ENCODE data around the gene ZBTB32.

ZBTB32 gene

GRCh38 chr19:35714601-35715354 is 10.4 kb downstream of the ZBTB32 start:
- peaks cover 9% of the 10 kb centered on the region for H3K4me1 ChIP-seq (ENCODE audit: control insufficient read depth, insufficient read depth, low read length, unreplicated experiment)
- H3K36me3 ChIP-seq (ENCODE audit: insufficient read depth, low read length): no peaks in the 10 kb centered on the region
- H3K4me3 ChIP-seq (ENCODE audit: low read depth, low read length): no peak overlapping the region
- H3K27ac ChIP-seq (ENCODE audit: low read depth, low read length): no peak overlapping the region
- H3K79me2 ChIP-seq (ENCODE audit: control insufficient read depth, insufficient read depth, low read length, unreplicated experiment): peaks cover 19% of the 10 kb centered on the region
- H2AFZ ChIP-seq (ENCODE audit: low read length, unreplicated experiment): no peak overlapping the region
- H3K27me3 ChIP-seq (ENCODE audit: insufficient read depth, low read length): no peaks in the 10 kb centered on the region

- Histone ChIP-seq H3K27me3 (ENCODE audit: insufficient read depth, low read length) (no peaks in the 10 kb centered on the region), H3K4me1 (ENCODE audit: control insufficient read depth, insufficient read depth, low read length, unreplicated experiment) (peaks cover 9% of the 10 kb centered on the region), H2AFZ (ENCODE audit: low read length, unreplicated experiment) (no peak overlapping the region), H3K79me2 (ENCODE audit: control insufficient read depth, insufficient read depth, low read length, unreplicated experiment) (peaks cover 24% of the 10 kb centered on the region), H3K4me3 (ENCODE audit: low read depth, low read length) (peak overlapping the region; percentile 82; the same call in 1 of the 2 replicates), H3K27ac (ENCODE audit: low read depth, low read length) (no peak overlapping the region), H3K36me3 (ENCODE audit: insufficient read depth, low read length) (no peaks in the 10 kb centered on the region)
These were observed 11.0 kb downstream of the ZBTB32 start for GRCh38 chr19:35715355-35715809.

GRCh38 chr19:35715981-35716800 is 11.8 kb downstream of the ZBTB32 start:
- H3K27ac ChIP-seq (ENCODE audit: low read depth, low read length): peak overlapping the region; percentile 25; the same call in 1 of the 2 replicates
- peaks cover 24% of the 10 kb centered on the region for H3K79me2 ChIP-seq (ENCODE audit: control insufficient read depth, insufficient read depth, low read length, unreplicated experiment)
- peaks cover 5% of the 10 kb centered on the region for H3K4me1 ChIP-seq (ENCODE audit: control insufficient read depth, insufficient read depth, low read length, unreplicated experiment)
- H3K27me3 ChIP-seq (ENCODE audit: insufficient read depth, low read length): no peaks in the 10 kb centered on the region
- H3K36me3 ChIP-seq (ENCODE audit: insufficient read depth, low read length): no peaks in the 10 kb centered on the region
- peak overlapping the region; percentile 53 for H2AFZ ChIP-seq (ENCODE audit: low read length, unreplicated experiment)
- peak overlapping the region; percentile 82 for H3K4me3 ChIP-seq (ENCODE audit: low read depth, low read length)

GRCh38 chr19:35716801-35717664 is 12.7 kb downstream of the ZBTB32 start:
- Histone ChIP-seq H3K27me3 (ENCODE audit: insufficient read depth, low read length) (no peaks in the 10 kb centered on the region), H3K27ac (ENCODE audit: low read depth, low read length) (peak overlapping the region; percentile 60), H3K4me3 (ENCODE audit: low read depth, low read length) (peak overlapping the region; percentile 82), H3K79me2 (ENCODE audit: control insufficient read depth, insufficient read depth, low read length, unreplicated experiment) (peaks cover 24% of the 10 kb centered on the region), H3K4me1 (ENCODE audit: control insufficient read depth, insufficient read depth, low read length, unreplicated experiment) (peaks cover 4% of the 10 kb centered on the region), H2AFZ (ENCODE audit: low read length, unreplicated experiment) (peak overlapping the region; percentile 53), H3K36me3 (ENCODE audit: insufficient read depth, low read length) (no peaks in the 10 kb centered on the region)

- peak within 1 kb of the TSS; percentile 60 for H3K27ac ChIP-seq (ENCODE audit: low read depth, low read length)
- H3K4me1 ChIP-seq (ENCODE audit: control insufficient read depth, insufficient read depth, low read length, unreplicated experiment): peaks cover 4% of the 10 kb centered on the region
- peaks cover 24% of the 10 kb centered on the region for H3K79me2 ChIP-seq (ENCODE audit: control insufficient read depth, insufficient read depth, low read length, unreplicated experiment)
- peak within 1 kb of the TSS; percentile 88 for H3K4me3 ChIP-seq (ENCODE audit: low read depth, low read length)
- H3K27me3 ChIP-seq (ENCODE audit: insufficient read depth, low read length): no peaks in the 10 kb centered on the region
- H2AFZ ChIP-seq (ENCODE audit: low read length, unreplicated experiment): peak within 1 kb of the TSS; percentile 53
- H3K36me3 ChIP-seq (ENCODE audit: insufficient read depth, low read length): no peaks in the 10 kb centered on the region
These were observed 13.4 kb downstream of the ZBTB32 start, which contains the start of gene KMT2B for GRCh38 chr19:35717665-35718344. TSS of gene KMT2B (plus strand) at chr19:35718003. CDS start at chr19:35718019, 16 bp downstream.

- peak overlapping the region; percentile 88 for H3K4me3 ChIP-seq (ENCODE audit: low read depth, low read length)
- no peaks in the 10 kb centered on the region for H3K36me3 ChIP-seq (ENCODE audit: insufficient read depth, low read length)
- peaks cover 24% of the 10 kb centered on the region for H3K79me2 ChIP-seq (ENCODE audit: control insufficient read depth, insufficient read depth, low read length, unreplicated experiment)
- no peaks in the 10 kb centered on the region for H3K27me3 ChIP-seq (ENCODE audit: insufficient read depth, low read length)
- no peak overlapping the region for H3K27ac ChIP-seq (ENCODE audit: low read depth, low read length)
- H3K4me1 ChIP-seq (ENCODE audit: control insufficient read depth, insufficient read depth, low read length, unreplicated experiment): peaks cover 4% of the 10 kb centered on the region
- no peak overlapping the region for H2AFZ ChIP-seq (ENCODE audit: low read length, unreplicated experiment)
These were observed 14.1 kb downstream of the ZBTB32 start for GRCh38 chr19:35718345-35719041.

GRCh38 chr19:35719402-35720162 is 15.2 kb downstream of the ZBTB32 start:
- Histone ChIP-seq H3K4me3 (ENCODE audit: low read depth, low read length) (peak overlapping the region; percentile 88), H2AFZ (ENCODE audit: low read length, unreplicated experiment) (no peak overlapping the region), H3K79me2 (ENCODE audit: control insufficient read depth, insufficient read depth, low read length, unreplicated experiment) (peaks cover 24% of the 10 kb centered on the region), H3K27me3 (ENCODE audit: insufficient read depth, low read length) (no peaks in the 10 kb centered on the region), H3K27ac (ENCODE audit: low read depth, low read length) (no peak overlapping the region), H3K4me1 (ENCODE audit: control insufficient read depth, insufficient read depth, low read length, unreplicated experiment) (peaks cover 4% of the 10 kb centered on the region), H3K36me3 (ENCODE audit: insufficient read depth, low read length) (no peaks in the 10 kb centered on the region; the same call in 1 of the 2 replicates)

- H3K4me1 ChIP-seq (ENCODE audit: control insufficient read depth, insufficient read depth, low read length, unreplicated experiment): peaks cover 4% of the 10 kb centered on the region
- H3K79me2 ChIP-seq (ENCODE audit: control insufficient read depth, insufficient read depth, low read length, unreplicated experiment): peaks cover 24% of the 10 kb centered on the region
- no peak overlapping the region for H3K27ac ChIP-seq (ENCODE audit: low read depth, low read length)
- H3K27me3 ChIP-seq (ENCODE audit: insufficient read depth, low read length): no peaks in the 10 kb centered on the region
- H3K36me3 ChIP-seq (ENCODE audit: insufficient read depth, low read length): no peaks in the 10 kb centered on the region; the same call in 1 of the 2 replicates
- H2AFZ ChIP-seq (ENCODE audit: low read length, unreplicated experiment): no peak overlapping the region
- H3K4me3 ChIP-seq (ENCODE audit: low read depth, low read length): no peak overlapping the region; the same call in 1 of the 2 replicates
These were observed 15.8 kb downstream of the ZBTB32 start for GRCh38 chr19:35720163-35720524.

GRCh38 chr19:35720648-35721047 is 16.3 kb downstream of the ZBTB32 start:
- Histone ChIP-seq H3K36me3 (ENCODE audit: insufficient read depth, low read length) (no peaks in the 10 kb centered on the region; the same call in 1 of the 2 replicates), H3K27ac (ENCODE audit: low read depth, low read length) (no peak overlapping the region), H2AFZ (ENCODE audit: low read length, unreplicated experiment) (no peak overlapping the region), H3K79me2 (ENCODE audit: control insufficient read depth, insufficient read depth, low read length, unreplicated experiment) (peaks cover 24% of the 10 kb centered on the region), H3K27me3 (ENCODE audit: insufficient read depth, low read length) (no peaks in the 10 kb centered on the region), H3K4me3 (ENCODE audit: low read depth, low read length) (no peak overlapping the region), H3K4me1 (ENCODE audit: control insufficient read depth, insufficient read depth, low read length, unreplicated experiment) (peaks cover 4% of the 10 kb centered on the region)
